Raji (cell line): ENCODE data around the gene TACC2.

Source experiments
- POLR2A ChIP-seq: IDR thresholded peaks from 2 replicates; pipeline ENCODE4 v1.6.1; 2011; ENCODE audit warnings: low read depth, low read length, control low read depth; ENCODE audit not compliant: insufficient read depth

TACC2 gene

DNA sequence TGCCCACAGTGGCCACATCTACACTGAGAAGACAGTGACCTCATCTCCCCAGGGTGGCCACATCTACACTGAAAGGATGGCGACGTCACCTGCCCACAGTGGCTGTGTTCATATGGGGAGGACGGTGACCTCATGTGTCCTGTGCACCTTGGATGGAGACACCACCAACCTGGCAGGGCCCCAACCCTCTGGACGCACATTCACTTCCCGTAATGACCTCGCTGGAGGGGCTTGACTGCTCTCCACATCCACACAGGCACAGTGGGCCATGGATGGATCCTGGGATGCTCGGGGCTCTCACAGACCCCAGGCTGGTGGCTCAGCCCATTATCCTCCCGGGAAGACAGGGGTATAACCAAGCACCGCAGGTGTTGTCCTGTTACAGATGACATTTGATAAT is 212.4 kb downstream of the TACC2 start:
- no peak for TF ChIP-seq POLR2A

DNA sequence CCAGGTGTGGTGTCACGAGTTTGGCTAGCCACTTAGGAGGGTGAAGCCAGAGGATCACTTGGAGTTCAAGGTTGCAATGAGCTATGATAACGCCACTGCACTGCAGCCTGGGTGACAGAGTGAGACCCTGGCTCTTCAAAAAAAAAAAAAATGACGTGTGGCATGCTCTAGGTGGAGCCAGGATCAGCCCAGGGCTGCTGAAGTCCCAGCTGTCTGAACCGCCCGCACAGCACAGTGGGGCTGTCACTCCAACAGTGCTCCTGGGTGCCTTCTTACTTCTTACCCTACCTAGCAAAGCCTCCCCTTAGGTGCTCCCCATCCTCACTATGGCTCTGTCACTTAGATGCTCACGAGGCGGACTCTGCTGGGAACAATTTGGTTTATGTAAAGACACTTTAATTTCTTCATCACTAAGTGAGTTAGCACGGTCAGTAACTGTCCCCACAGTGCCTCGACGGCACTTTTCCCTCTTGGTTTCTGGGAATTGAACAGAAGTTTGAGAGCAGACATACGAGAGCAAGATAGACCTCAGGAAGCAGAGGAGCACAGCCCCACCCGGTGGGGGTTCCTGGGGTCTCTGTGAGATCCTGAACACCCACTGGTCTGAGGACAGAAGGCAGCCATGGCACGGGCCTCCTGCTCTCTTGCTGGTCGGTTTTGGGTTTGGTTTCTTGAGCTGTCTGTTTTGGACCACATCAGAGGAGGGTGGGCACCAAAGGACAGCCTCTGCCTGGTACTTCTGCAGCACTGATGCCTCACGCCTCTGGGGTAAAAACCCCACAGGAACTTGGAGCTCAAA is 215.9 kb downstream of the TACC2 start:
- no peak for TF ChIP-seq POLR2A

DNA sequence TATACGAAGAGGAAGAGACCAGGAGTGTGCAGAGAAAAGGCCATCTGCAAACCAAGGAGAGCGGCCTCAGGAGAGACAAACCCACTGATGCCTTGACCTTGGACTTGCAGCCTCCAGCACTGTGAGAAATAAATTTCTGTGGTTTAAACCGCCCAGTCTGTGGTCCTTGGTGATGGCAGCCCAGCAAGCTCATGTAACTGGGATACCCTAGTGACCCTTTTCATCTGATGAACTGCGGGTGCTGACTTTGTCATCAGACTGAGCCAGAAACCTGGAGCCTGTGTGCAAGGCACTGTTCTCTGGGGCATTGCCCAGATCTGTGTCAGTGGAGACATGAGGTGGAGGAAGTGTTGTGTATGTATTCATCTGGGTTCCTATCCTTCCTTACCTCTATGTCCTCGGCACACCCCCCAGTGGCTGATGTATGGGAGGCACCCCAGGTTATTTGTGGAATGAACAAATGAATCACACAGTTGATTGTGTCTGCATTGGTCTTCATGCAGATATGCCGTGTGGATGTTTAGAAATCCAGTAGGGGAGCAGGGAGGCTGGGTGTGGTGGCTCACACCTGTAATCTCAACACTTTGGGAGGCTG is 217.6 kb downstream of the TACC2 start:
- TF ChIP-seq POLR2A, result no peak

DNA sequence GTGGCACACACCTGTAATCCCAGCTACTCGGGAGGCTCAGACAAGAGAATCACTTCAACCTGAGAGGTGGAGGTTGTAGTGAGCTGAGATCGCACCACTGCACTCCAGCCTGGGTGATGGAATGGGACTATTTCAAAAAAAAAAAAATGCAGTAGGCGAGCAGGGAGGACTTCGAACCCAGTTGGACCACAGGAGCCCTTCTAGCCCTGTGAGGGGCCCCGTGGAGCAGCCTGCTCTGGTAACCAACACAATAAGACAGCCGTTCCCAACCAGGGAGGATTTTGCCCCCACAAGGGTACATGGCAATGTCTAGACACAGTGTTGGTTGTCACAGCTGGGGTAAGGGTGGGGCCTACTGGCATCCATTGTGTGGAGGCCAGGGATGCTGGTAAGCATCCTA is 218.2 kb downstream of the TACC2 start:
- TF ChIP-seq POLR2A, result no peak

DNA sequence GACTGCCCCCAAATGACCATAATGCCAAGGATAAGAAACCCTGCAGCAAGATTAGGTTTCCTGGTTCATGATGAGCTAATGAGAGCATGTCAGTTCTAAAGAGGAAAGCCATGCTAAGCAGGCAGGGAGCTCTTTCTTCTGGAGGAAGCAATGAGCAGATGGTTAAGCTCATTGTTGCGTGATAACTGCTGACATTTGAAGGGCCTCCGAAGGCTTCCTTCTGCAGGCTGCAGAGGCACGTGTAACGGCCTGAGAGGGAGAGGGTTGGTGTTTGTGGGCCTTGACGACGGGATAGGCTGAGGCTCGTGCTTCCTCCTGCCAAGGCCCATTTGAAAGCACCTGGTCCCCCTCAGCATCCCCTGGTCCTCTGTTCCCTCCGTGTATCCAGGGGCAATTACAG is 218.6 kb downstream of the TACC2 start:
- no peak for TF ChIP-seq POLR2A

DNA sequence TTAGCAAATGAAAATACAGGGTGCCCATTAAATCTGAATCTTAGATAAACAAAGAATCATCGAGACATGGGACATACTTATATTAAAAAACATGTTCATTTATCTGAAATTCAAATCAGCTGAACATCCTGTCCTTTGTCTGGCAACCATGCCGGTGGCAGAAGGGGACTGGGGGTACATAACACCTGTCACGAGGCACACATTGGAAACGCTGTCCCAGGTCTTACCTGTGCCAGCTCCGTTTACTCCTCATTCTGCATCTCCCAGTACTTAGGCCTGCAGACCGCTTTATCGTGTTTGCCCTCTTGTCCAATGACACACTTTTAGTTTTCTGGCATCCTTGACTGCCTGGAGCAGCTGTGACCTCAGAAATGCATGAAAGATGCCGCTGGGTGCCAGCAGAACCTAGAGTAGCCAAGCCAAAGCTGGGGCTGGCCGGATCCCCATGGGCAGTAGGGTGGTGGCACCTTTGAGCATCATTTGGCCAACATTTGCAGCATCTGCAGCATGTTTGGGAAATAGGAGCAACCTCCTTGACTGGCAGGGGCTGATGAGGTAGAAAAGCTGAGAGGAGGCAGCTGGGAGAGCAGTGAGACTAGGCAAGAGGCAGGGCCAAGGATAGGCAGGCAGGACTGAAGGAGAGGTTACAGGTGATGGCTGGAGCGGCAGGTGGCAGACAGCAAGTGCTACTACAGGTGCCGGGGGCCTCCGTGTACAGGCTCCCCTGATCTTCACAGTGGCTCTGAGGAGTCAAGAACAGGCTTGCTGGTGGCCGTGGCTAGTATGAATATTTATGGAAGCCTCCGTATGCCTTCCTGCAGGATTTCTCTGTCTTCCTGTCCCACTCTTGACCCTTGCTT is 219.8 kb downstream of the TACC2 start:
- TF ChIP-seq POLR2A, result no peak

DNA sequence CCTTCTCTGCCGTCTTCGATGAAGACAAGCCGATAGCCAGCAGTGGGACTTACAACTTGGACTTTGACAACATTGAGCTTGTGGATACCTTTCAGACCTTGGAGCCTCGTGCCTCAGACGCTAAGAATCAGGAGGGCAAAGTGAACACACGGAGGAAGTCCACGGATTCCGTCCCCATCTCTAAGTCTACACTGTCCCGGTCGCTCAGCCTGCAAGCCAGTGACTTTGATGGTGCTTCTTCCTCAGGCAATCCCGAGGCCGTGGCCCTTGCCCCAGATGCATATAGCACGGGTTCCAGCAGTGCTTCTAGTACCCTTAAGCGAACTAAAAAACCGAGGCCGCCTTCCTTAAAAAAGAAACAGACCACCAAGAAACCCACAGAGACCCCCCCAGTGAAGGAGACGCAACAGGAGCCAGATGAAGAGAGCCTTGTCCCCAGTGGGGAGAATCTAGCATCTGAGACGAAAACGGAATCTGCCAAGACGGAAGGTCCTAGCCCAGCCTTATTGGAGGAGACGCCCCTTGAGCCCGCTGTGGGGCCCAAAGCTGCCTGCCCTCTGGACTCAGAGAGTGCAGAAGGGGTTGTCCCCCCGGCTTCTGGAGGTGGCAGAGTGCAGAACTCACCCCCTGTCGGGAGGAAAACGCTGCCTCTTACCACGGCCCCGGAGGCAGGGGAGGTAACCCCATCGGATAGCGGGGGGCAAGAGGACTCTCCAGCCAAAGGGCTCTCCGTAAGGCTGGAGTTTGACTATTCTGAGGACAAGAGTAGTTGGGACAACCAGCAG is 221.7 kb downstream of the TACC2 start:
- TF ChIP-seq POLR2A, result no peak

DNA sequence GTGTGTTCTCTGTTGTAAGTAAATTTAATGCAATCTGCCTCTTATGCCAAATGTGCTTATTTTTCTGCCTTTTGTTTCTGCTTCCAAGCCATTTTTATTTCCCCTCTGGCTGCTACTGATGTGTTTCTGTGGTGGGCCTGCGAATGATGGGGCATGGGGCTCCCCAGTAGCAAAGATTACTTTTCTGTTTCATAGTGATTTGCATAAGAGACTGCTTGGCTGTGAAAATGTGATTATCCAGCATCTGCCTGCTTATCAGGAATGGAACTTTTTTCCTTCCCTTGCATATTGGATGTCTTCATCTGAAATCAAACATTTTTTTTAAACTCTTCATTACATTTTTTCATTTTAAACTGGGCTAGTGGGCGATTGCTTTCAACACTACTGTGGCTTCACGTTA is 224.4 kb downstream of the TACC2 start:
- TF ChIP-seq POLR2A, result no peak

DNA sequence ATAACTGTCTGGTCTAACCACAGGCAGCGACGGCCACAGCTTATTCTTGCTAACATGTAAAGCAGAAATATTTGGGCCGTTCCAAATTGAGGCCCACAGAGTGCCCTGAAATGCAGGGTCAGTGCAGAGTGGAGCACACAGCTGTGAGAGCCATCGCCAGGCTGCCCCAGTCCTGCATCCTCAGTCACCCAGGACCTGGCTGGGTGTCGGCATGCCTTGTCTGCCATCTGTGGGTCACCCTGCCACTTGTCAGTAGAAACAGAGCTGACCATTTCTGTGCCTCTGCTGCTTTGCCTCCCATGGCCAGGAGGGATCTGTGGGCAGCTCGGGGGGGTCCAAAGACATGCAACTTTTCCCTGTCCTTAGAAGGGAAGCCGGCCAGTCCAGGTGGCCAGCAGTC is 224.8 kb downstream of the TACC2 start:
- TF ChIP-seq POLR2A, result no peak

DNA sequence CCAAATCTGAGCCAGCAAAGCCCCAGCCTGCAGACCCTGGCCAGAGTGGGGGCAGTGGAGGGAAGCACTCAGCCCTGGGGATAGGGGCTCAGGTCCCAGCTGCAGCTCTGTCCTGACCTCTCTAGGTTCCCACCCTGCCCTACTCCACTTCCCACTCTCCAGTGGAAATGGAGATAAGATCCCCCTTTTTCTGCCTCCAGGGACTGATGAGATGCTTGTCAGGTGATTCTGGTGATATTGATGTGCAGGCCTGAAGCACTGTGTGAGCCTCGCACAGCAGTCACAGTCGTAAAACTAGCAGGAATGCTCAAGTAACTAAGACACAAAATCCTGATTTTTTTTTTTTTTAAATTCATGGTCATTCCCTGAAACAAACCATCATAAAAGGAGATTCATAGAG is 227.1 kb downstream of the TACC2 start:
- no peak for TF ChIP-seq POLR2A

DNA sequence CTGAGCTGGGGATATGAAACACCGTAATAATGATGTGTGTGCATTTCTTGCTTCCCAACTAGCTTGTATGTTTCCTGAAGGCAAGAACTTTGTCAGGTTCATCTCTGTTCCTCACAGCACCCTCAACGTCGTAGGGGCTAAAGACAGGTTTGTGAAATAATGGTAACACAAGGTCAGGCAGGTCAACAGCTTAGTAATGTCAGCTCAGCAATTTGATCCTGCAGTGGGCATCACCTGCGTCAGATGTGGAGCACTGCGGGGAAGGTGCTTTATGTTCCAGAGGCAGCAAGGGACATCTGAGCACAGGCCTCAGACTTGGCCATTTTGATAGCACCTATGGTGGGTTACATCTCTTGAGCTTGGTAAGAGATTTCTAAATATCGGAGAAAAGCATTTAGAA is 230.4 kb downstream of the TACC2 start:
- TF ChIP-seq POLR2A, result no peak

DNA sequence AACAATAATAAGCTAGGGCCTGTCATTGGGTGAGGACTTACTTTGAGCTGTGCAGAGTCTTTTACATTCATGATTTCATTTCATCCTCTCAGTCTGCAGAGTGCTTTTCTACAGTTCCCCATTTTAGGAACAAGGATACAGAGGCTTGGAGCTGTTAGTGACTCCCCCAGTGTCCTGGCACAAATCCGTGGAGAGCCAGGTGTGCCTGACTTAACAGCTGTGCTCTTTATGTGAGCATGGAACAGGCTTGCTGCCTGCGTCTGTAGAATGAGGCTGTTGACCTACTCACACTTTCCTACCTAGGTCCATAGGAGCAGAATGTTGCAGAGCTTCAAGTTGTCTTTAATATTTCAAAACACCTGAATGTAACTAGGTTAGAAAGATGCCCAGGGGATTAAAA is 231.8 kb downstream of the TACC2 start:
- TF ChIP-seq POLR2A, result no peak

DNA sequence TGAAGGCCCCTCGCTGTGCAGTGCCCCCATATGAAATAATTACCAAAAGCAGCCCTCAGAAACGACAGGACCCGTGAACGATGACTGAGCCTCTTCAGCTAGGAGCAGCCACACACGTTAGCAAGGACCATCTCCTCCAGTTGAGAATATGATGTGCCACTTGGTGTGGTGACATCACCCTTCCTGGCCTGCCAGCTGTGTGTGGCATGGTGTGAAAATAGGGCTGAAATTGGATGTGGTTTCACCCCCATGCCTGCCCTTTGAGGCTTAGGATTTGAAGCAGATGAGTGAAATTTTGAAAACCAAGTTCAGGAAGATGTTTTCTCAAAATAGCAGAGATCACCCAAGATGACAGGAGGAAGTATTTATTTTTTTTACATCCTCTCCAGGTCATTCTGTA is 233.0 kb downstream of the TACC2 start:
- no peak for TF ChIP-seq POLR2A

DNA sequence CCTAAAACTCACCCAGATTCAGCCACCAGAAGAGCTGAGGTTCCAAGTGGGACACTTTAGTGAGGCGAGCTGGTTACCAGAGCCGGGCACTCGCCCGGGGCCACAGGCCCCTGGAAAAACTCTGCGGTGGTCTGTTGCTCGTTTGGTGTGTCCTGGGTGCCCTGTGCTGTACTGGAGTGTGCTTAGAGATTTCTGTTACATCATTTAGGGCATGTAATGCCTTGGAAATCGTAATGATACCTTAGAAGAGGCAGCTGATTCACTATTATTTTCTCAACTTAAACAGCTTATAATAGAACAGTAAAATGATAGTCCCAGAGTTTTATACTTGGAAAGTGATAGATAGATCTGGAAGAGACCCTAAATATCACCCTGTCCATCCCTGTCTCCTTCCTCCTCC is 233.7 kb downstream of the TACC2 start:
- no peak for TF ChIP-seq POLR2A

DNA sequence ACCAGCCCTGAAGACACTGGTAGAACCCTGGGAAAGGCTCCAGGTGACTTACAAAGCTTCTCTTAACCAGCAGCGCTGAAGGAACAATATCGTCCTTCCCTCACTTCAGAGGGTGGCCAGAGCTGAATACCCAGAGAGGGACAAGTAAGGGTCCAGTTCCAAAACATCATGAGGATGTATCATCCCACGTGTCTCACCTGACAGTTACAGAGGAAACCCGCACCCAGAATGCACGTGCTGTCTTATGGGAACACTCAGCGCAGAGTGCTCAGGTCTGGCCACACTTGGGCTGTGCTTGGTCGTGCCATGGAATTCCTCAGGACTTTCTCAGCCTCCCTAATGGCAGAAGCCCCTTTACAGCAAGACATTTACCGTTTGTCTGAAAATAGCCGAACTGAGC is 235.2 kb downstream of the TACC2 start:
- TF ChIP-seq POLR2A, result no peak

DNA sequence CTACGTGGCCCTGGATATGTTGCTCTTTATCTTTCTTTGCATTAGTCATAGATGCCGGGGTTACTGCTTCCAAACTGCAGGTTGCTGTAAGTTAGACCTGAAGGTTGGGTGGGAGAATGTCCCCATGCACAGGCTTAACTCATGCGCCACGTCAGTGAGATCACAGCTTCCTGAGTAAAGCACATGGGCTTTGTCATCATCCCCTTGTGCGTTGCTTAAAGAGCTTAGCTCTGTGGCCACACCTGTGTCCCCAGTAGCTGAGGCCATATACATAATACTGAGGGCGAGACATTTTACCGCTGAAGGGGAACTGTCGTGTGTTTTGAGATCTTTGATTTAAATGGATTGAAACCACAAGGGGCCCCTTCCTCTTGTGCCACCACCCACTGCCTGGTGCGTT is 236.4 kb downstream of the TACC2 start:
- no peak for TF ChIP-seq POLR2A

DNA sequence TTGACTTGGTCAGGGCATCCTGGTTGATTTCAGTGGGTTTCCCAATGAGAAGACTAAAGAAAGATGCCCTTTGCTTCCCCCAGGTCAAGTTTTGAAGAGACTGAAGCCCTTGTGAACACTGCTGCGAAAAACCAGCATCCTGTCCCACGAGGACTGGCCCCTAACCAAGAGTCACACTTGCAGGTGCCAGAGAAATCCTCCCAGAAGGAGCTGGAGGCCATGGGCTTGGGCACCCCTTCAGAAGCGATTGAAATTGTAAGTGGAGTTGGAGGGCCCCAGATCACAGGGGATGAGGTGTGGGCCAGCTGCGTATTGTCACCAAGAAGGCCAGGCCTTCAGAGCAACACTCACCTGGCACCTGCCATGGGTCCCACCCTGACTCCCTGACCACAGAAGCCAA is 238.8 kb downstream of the TACC2 start:
- no peak for TF ChIP-seq POLR2A
